OCI-LY1 (cell line): ENCODE measurements around the gene PAFAH1B2.

Experiments
- CTCF ChIP-seq: fragments of 200-600 bp; sonication (generic), shearing (Covaris generic); IDR thresholded peaks from 2 replicates; pipeline ENCODE4 v1.5.1; 2017; ENCODE audit warnings: mild to moderate bottlenecking, antibody characterized with exemption, low read length, moderate library complexity, mixed read lengths
- EZH2 ChIP-seq: fragments of 200-600 bp; sonication (generic), shearing (Covaris generic); IDR thresholded peaks from 2 replicates; pipeline ENCODE4 v1.8.0; 2017; ENCODE audit warnings: borderline replicate concordance, mixed run types, mild to moderate bottlenecking, antibody characterized with exemption, low read length, moderate library complexity, mixed read lengths

GRCh38 chr11:117189941-117190544 is 46.0 kb downstream of the PAFAH1B2 start:
- TF ChIP-seq CTCF (no peak), EZH2 (no peak)
